Hindlimb muscle (tissue), 1 donor: ENCODE data around the gene SPTSSA. TPM values are rescaled to one million over a fixed set of nuclear protein-coding genes. Genes with fewer than 3 reads are reported as not detected.
"Not testable (repeated sequence)": the region's sequence is repeated elsewhere in the genome, so short reads cannot be mapped to it uniquely, and the experiment has no call there.

ENCODE experiments used
- DNase-seq: peaks from one replicate; pipeline ENCODE4 v3.0.0-alpha.2; 2013
- polyA plus RNA-seq: library from polyadenylated mRNA; unstranded; fragments of 120-200 nt; gene quantifications from one replicate; pipeline ENCODE4 v1.2.1, GENCODE V29; 2013; ENCODE audit not compliant: insufficient read length

SPTSSA gene
- polyA plus RNA-seq, 1 donor = 15.2 TPM

GRCh38 chr14:34426313-34427295, 35.4 kb downstream of the SPTSSA start:
- DNase-seq = no peak

GRCh38 chr14:34425095-34425851, 36.8 kb downstream of the SPTSSA start:
- DNase-seq = no peak

GRCh38 chr14:34424488-34424887, 37.6 kb downstream of the SPTSSA start:
- no peak for DNase-seq

DNA sequence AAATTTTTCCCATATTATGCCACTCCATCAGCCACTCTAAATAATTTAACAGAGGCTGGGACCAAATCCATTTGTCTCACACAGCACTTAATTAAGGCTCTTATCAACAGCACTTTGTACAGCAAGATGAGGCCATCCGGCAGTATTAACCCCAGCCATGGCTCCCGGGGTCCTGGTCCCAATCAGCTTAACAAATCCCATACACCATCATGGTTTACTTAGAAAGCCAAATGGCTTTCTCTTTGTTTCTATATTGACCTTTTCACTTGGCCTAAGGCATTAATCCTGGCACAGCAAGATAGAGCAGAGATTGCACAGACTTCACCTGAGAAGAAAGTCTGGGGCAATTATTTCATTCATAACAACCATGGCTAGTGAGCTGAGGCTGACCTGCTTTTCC, 38.6 kb downstream of the SPTSSA start:
- no peak for DNase-seq

- DNase-seq = no peak
These were observed 41.4 kb downstream of the SPTSSA start for GRCh38 chr14:34420547-34421150.

GRCh38 chr14:34409721-34410120, 52.3 kb downstream of the SPTSSA start:
- no peak for DNase-seq

DNA sequence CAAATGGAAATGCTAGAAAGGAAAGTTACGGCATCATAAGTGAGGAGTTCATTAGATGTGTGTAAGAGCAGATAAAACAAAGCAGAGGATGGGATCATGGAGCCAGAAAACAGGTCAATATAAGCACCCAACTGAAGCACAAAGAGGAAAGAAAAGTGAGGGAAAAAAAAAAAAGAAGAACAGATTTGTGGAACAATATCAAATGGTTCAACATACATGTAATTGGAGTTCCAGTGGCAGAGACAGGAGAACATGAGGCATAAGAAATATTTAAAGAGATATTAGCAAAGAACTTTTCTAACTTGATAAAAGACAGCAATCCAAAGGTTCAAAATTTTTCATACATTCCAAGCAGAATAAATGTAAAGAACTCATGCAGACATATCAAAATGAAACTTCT, 54.1 kb downstream of the SPTSSA start:
- no peak for DNase-seq

- DNase-seq = no peak
These were observed 57.6 kb downstream of the SPTSSA start for GRCh38 chr14:34404416-34404815.

DNA sequence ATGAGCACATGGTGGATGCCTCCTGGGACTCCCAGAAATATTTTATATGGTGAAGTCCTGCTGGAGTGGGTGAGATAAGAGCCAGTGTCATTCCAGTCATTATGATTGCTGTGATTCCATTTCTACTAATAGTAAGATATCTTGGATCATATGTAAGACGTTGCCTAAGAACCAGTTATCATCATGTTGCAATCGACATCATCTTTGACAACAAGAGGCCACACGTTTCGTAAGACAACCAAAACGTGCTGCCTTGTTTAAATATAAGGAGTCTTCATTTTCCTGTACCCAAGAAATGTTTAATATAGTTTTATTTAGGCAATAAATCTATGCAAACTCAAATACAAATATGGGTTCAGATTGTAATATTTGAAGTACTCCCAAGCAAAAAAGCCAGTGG, 58.4 kb downstream of the SPTSSA start:
- no peak for DNase-seq

- no peak for DNase-seq
These were observed 64.0 kb downstream of the SPTSSA start for GRCh38 chr14:34398024-34398423.

GRCh38 chr14:34387974-34388516, 74.0 kb downstream of the SPTSSA start:
- no peak for DNase-seq

DNA sequence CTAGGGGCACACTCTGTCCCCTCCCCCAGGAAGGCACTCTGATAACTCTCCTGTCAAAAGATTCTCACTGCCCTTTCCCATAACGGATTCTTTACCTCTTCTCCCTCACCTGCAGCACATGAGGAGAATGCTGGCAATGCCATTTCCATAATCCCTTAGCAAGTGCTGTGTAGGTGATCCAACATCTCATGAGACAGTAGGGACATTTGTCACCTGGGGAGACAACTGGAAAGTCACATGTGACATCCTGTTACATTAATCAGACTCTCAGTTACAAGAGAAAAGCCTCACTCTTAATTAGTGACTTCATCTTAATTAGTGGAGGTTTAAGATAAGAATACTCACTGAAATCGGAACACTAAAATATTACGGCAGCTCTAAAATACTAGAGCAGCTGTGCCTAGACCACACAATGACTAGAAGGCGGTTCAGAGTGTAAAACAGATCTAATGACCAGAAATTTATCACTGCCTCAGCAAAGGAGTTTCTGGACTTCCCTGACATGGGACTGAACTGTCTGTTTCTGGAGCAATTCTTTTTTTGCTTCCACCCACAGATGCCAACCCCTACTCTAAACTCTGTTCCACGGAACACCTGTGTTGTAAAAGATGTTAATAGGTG, 75.1 kb downstream of the SPTSSA start:
- DNase-seq = no peak

GRCh38 chr14:34385881-34386280, 76.2 kb downstream of the SPTSSA start:
- DNase-seq = not testable (repeated sequence)

DNA sequence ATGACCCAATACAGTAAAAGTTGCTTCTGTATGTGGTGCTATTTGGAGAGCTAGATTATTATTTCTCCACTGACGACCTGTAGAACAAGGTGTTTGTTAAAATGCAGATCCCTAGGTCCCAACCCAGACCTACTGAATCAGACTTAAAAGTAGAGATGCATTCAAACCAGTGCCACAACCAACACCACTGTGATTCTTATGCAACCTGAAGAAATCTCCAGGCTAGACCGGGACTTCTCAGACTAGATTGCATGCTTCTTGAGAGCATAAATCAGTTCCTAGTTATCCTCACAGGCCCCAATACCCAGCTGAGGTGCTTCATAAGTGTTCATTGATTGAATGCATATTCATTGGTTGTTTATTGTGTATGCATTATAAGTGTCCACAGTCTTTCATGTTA, 78.2 kb downstream of the SPTSSA start:
- no peak for DNase-seq

Other genes with a start within 250 kb of the SPTSSA start
- gene EAPP, start 77.5 kb upstream of the SPTSSA start, polyA plus RNA-seq = 28.6 TPM
- 67.4 TPM for gene SNX6, start 167.9 kb upstream of the SPTSSA start, polyA plus RNA-seq